Neural progenitor cell (in vitro differentiated cells): ENCODE results near the gene QKI. TPM values are rescaled to one million over a fixed set of nuclear protein-coding genes. Genes with fewer than 3 reads are reported as not detected.

Source experiments
- DNase-seq: peaks from one replicate; pipeline ENCODE4 v3.0.0-alpha.2; 2016; ENCODE audit warnings: low spot score
- H2AFZ ChIP-seq: fragments of 200-600 bp; sonication (generic); replicated peaks from 2 replicates; pipeline ENCODE4 v1.6.1; 2016; ENCODE audit warnings: antibody characterized with exemption
- H3F3A ChIP-seq: fragments of 200-600 bp; sonication (generic); 2 replicates; pipeline ENCODE4 v1.6.1; 2016; ENCODE audit warnings: antibody characterized with exemption, low read depth
- H3K27ac ChIP-seq: fragments of 200-600 bp; sonication (generic); 2 replicates; pipeline ENCODE4 v1.5.1; 2016; ENCODE audit warnings: mild to moderate bottlenecking
- H3K27me3 ChIP-seq: fragments of 200-600 bp; sonication (generic); 2 replicates; pipeline ENCODE4 v1.6.1; 2016; ENCODE audit warnings: mild to moderate bottlenecking, moderate library complexity
- H3K36me3 ChIP-seq: fragments of 200-600 bp; sonication (generic); 2 replicates; pipeline ENCODE4 v1.5.1; 2016
- H3K4me1 ChIP-seq: fragments of 200-600 bp; sonication (generic); 2 replicates; pipeline ENCODE4 v1.6.1; 2016; ENCODE audit warnings: mixed run types
- H3K4me2 ChIP-seq: fragments of 200-600 bp; sonication (generic); 2 replicates; pipeline ENCODE4 v1.6.1; 2016
- H3K4me3 ChIP-seq: fragments of 200-600 bp; sonication (generic); 2 replicates; pipeline ENCODE4 v1.5.1; 2016
- H3K79me2 ChIP-seq: fragments of 200-600 bp; sonication (generic); 2 replicates; pipeline ENCODE4 v1.6.1; 2016; ENCODE audit warnings: low read depth
- H3K9ac ChIP-seq: fragments of 200-600 bp; sonication (generic); 2 replicates; pipeline ENCODE4 v1.6.1; 2016
- H3K9me3 ChIP-seq: fragments of 200-600 bp; sonication (generic); 2 replicates; pipeline ENCODE4 v1.5.1; 2016; ENCODE audit warnings: low read depth
- H4K20me1 ChIP-seq: fragments of 200-600 bp; sonication (generic); 2 replicates; pipeline ENCODE4 v1.6.1; 2016; ENCODE audit warnings: low read depth
- H3K27ac Mint-ChIP-seq: 3 replicates; pipeline ENCODE4 v1.8.0; 2021; ENCODE audit warnings: mixed read lengths
- H3K27me3 Mint-ChIP-seq: 2 replicates; pipeline ENCODE4 v1.8.0; 2022; ENCODE audit warnings: low read depth, mild to moderate bottlenecking, inconsistent platforms, moderate library complexity, mixed read lengths; ENCODE audit not compliant: insufficient read depth
- H3K36me3 Mint-ChIP-seq: 3 replicates; pipeline ENCODE4 v1.8.0; 2021; ENCODE audit warnings: mixed read lengths
- H3K4me1 Mint-ChIP-seq: 3 replicates; pipeline ENCODE4 v1.8.0; 2021; ENCODE audit warnings: mixed read lengths
- H3K4me3 Mint-ChIP-seq: 3 replicates; pipeline ENCODE4 v1.8.0; 2021; ENCODE audit warnings: mild to moderate bottlenecking, moderate library complexity, mixed read lengths
- H3K9me3 Mint-ChIP-seq: 3 replicates; pipeline ENCODE4 v1.8.0; 2020; ENCODE audit warnings: mixed read lengths
- EZH2 ChIP-seq: fragments of 200-600 bp; sonication (generic); IDR thresholded peaks from 2 replicates; pipeline ENCODE4 v1.6.1; 2017; ENCODE audit warnings: antibody characterized with exemption, mild to moderate bottlenecking, moderate library complexity
- EZH2phosphoT487 ChIP-seq: fragments of 200-600 bp; sonication (generic); IDR thresholded peaks from 2 replicates; pipeline ENCODE4 v1.6.1; 2017; ENCODE audit warnings: antibody characterized with exemption
- total RNA-seq: library from RNA; depleted of rRNA; stranded (reverse); fragments of >200 nt; gene quantifications from 2 replicates; pipeline ENCODE4 v1.2.3, GENCODE V29; 2015; ENCODE audit warnings: low replicate concordance
- TF ChIP-seq, protein P1 (sequence below): fragments of 200-600 bp; sonication (generic); IDR thresholded peaks from 2 replicates; pipeline ENCODE4 v1.5.1; 2017; ENCODE audit warnings: antibody characterized with exemption, mild to moderate bottlenecking

The QKI gene
- total RNA-seq, 1 donor from 2014 or later = 212 TPM

DNA sequence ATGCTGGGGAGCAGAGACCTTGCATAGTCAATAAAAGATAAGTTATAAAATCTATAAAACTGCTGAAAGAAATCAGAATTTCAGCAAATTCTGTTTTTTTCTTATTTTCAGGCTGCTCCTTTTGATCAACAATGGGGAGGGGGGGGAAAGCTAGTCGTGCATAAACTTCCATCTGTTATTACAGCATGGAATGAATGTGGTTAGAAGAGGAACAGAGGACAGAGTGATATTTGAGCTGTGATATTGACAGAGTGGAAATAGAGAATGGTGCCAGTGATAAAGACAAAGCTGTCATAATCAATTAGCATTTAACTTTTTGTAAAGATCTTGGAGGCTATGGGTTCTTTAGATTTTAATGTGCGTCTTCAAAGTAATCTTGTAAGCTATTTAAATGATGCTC is 43.4 kb upstream of the QKI start:
- no peaks in the 10 kb centered on the region for H3K27me3 ChIP-seq
- no peaks in the 10 kb centered on the region for H4K20me1 ChIP-seq
- Mint-ChIP-seq H3K27ac (peak overlapping the region; percentile 27), H3K4me3 (no peak overlapping the region), H3K36me3 (no peaks in the 10 kb centered on the region), H3K27me3 (peaks cover 11% of the 10 kb centered on the region), H3K4me1 (peaks cover 29% of the 10 kb centered on the region), H3K9me3 (no peaks in the 10 kb centered on the region)
- TF ChIP-seq EZH2phosphoT487 (no peak), EZH2 (no peak)
- TF ChIP-seq, protein P1, sequence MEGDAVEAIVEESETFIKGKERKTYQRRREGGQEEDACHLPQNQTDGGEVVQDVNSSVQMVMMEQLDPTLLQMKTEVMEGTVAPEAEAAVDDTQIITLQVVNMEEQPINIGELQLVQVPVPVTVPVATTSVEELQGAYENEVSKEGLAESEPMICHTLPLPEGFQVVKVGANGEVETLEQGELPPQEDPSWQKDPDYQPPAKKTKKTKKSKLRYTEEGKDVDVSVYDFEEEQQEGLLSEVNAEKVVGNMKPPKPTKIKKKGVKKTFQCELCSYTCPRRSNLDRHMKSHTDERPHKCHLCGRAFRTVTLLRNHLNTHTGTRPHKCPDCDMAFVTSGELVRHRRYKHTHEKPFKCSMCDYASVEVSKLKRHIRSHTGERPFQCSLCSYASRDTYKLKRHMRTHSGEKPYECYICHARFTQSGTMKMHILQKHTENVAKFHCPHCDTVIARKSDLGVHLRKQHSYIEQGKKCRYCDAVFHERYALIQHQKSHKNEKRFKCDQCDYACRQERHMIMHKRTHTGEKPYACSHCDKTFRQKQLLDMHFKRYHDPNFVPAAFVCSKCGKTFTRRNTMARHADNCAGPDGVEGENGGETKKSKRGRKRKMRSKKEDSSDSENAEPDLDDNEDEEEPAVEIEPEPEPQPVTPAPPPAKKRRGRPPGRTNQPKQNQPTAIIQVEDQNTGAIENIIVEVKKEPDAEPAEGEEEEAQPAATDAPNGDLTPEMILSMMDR = no peak
- peaks cover 3% of the 10 kb centered on the region for H3K4me1 ChIP-seq
- no peak overlapping the region for H3K4me3 ChIP-seq
- H3K4me2 ChIP-seq = no peak overlapping the region
- no peaks in the 10 kb centered on the region for H3K36me3 ChIP-seq
- H3K9ac ChIP-seq = no peak overlapping the region
- no peaks in the 10 kb centered on the region for H3F3A ChIP-seq
- no peak overlapping the region for H3K27ac ChIP-seq
- no peaks in the 10 kb centered on the region for H3K9me3 ChIP-seq
- no peak for DNase-seq
- no peaks in the 10 kb centered on the region for H3K79me2 ChIP-seq
- H2AFZ ChIP-seq = no peak overlapping the region

DNA sequence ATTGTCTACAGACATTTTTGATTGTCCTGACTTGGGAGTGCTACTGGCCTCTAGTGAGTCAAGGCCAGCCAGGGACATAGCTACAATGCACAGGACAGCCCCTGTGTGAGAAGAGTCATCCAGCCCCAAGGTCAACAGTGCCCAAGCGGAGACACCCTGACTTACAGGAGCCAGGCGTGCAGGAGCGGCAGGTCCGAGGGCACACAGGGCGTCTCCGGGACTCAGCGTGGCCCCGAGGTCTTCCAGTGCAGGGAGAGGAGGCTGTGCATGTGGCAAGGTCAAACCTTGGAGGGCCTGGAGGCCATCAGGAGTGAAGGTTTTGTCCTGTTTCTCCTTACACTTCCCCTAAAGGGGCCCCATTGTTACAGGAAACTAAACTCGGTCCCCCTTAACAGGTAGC is 41.3 kb upstream of the QKI start:
- H3K79me2 ChIP-seq = no peaks in the 10 kb centered on the region
- H3K36me3 ChIP-seq = no peaks in the 10 kb centered on the region
- TF ChIP-seq, protein P1 = no peak
- TF ChIP-seq EZH2phosphoT487 (no peak), EZH2 (no peak)
- no peak overlapping the region for H3K27ac ChIP-seq
- Mint-ChIP-seq H3K27me3 (peaks cover 11% of the 10 kb centered on the region), H3K4me1 (peaks cover 43% of the 10 kb centered on the region), H3K36me3 (no peaks in the 10 kb centered on the region), H3K4me3 (no peak overlapping the region), H3K27ac (no peak overlapping the region), H3K9me3 (peaks cover 3% of the 10 kb centered on the region)
- no peaks in the 10 kb centered on the region for H3K9me3 ChIP-seq
- peaks cover 3% of the 10 kb centered on the region for H3K4me1 ChIP-seq
- no peak for DNase-seq
- no peak overlapping the region for H3K4me2 ChIP-seq
- H3F3A ChIP-seq = no peaks in the 10 kb centered on the region
- no peak overlapping the region for H3K9ac ChIP-seq
- no peak overlapping the region for H2AFZ ChIP-seq
- no peak overlapping the region for H3K4me3 ChIP-seq
- no peaks in the 10 kb centered on the region for H4K20me1 ChIP-seq
- no peaks in the 10 kb centered on the region for H3K27me3 ChIP-seq

- H3K27me3 Mint-ChIP-seq = peaks cover 14% of the 10 kb centered on the region
- no peak overlapping the region for H3K4me3 Mint-ChIP-seq
- H3K4me3 ChIP-seq = no peak overlapping the region
Observed at GRCh38 chr6:163375361-163375760, 39.2 kb upstream of the QKI start.

More at GRCh38 chr6:163375361-163375760, 39.2 kb upstream of the QKI start:
- no peak overlapping the region for H2AFZ ChIP-seq
- Mint-ChIP-seq H3K36me3 (no peaks in the 10 kb centered on the region), H3K9me3 (peaks cover 3% of the 10 kb centered on the region), H3K27ac (peak overlapping the region; percentile 66), H3K4me1 (peaks cover 45% of the 10 kb centered on the region)
- no peak overlapping the region for H3K9ac ChIP-seq
- H3F3A ChIP-seq = no peaks in the 10 kb centered on the region
- no peaks in the 10 kb centered on the region for H4K20me1 ChIP-seq
- H3K36me3 ChIP-seq = no peaks in the 10 kb centered on the region
- H3K27ac ChIP-seq = no peak overlapping the region
- no peak overlapping the region for H3K4me2 ChIP-seq
- H3K79me2 ChIP-seq = no peaks in the 10 kb centered on the region
- H3K9me3 ChIP-seq = no peaks in the 10 kb centered on the region
- peaks cover 3% of the 10 kb centered on the region for H3K4me1 ChIP-seq
- no peaks in the 10 kb centered on the region for H3K27me3 ChIP-seq
- DNase-seq = no peak
- TF ChIP-seq EZH2phosphoT487 (no peak), EZH2 (no peak)
- TF ChIP-seq, protein P1 = no peak
